ENCODE results near the gene SLC25A19. TPM values are rescaled to one million over a fixed set of nuclear protein-coding genes. Genes with fewer than 3 reads are reported as not detected.
"Not testable (repeated sequence)": the region's sequence is repeated elsewhere in the genome, so short reads cannot be mapped to it uniquely, and the experiment has no call there.

SLC25A19 gene
- total RNA-seq, 1 donor from 2014 or later, result 45.8 TPM

DNA sequence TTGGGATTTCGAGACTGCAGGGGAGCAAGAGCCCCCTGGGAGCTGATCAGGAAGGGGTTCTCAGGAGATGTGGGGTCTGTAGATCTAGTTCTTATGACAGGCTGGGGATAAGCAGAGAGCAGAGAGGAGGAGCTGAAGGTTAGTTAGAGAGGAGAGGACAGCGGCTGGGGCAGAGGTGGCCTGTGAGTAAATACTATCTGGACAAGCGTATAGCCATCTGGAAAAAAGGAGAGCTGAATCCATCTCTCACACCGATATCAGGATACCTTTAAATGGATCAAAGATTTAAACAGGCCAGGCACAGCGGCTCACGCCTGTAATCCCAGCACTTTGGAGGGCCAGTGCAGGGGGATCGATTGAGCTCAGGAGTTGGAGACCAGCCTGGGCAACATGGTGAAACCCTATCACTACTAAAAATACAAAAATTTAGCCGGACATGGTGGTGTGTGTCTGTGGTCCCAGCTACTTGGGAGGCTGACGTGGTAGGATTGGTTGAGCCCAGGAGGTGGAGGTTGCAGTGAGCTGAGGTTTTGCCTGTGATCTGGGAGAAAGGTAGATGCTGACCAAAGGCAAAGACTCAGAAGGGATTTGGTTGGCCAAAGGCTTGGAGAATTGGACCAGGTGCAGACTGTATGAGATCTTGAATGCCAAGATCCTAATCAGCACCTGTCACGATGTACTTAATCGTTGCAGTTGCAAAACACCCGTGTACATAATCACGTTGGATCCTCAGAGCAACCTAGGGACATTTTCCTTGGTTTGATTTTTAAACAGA is 18.9 kb upstream of the SLC25A19 start:
- intact Hi-C loops (cut with micrococcal nuclease), result no loop called here

DNA sequence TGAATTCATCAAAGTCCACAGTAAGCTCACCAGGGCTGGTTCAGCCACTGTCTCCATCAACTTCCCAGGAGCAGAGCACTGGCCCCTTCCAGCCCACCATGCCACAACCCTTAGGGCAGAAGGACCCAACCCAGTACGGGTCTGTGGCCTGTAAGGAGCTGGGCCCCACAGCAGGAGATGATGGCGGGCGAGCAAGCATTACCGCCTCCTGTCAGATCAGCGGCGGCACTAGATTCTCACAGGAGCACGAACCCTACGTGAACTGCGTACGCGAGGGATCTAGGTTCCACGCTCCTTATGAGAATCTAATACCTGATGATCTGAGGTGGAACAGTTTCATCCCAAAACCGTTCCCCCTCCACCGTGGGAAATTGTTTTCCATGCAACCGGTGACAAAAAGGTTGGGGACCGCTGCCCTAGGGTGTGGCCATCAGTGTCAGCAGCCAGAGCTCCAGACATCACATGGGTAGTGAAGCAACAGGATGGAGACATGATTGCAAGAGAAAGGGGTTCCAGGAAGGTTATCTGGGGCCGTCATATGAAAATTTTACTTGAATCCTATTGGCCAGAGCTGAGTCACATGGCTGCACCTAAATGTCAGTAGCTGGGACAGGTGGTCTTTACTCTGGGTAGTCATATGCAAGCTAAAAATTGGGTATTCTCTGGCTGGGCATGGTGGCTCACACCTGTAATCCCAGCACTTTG is 12.4 kb upstream of the SLC25A19 start:
- intact Hi-C loops (cut with micrococcal nuclease), result no loop called here

GRCh38 chr17:75301049-75301448 is 11.8 kb upstream of the SLC25A19 start:
- intact Hi-C loops (cut with micrococcal nuclease), result no loop called here

DNA sequence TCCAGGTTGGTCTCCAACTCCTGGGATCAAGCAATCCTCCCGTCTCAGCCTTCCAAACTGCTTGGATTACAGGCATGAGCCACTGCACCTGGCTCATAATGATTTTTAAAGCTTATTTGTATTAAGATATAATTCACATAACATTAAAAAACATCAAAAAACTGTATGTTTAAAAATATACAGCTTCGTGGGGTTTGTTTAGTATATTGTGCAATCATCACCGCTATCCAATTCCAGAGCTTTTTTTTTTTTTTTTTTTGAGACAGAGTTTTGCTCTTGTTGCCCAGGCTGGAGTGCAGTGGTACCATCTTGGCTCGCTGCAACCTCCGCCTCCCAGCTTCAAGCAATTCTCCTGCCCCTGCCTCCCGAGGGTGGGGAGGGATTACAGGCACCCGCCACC is 11.0 kb upstream of the SLC25A19 start:
- intact Hi-C loops (cut with micrococcal nuclease), result no loop called here

GRCh38 chr17:75295201-75296158 is 6.2 kb upstream of the SLC25A19 start:
- intact Hi-C loops (cut with micrococcal nuclease), result loop anchor here (5.0 kb wide), 1 partner anchor 47 kb away; no protein-coding TSS in a partner anchor

DNA sequence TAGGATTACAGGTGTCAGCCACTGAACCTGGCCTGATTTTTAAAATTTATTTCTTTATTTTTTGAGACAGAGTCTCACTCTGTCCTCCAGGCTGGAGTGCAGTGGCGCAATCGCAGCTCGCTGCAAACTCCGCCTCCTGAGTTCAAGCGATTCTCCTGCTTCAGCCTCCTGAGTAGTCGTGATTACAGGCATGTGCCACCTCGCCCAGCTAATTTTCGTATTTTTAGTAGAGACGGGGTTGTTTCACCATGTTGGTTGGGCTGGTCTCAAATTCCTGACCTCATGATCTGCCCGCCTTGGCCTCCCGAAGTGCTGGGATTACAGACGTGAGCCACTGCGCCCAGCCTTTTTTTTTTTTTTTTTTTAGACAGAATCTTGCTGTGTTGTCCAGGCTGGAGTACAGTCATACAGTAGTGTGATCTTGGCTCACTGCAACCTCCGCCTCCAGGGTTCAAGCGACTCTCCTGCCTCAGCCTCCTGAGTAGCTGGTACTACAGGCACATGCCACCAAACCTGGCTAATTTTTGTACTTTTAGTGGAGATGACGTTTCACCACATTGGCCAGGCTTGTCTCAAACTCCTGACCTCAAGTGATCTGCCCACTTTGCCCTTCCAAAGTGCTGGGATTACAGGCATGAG is 3.7 kb upstream of the SLC25A19 start:
- intact Hi-C loops (cut with micrococcal nuclease), result not testable (repeated sequence)

GRCh38 chr17:75289832-75290337 is 652 bp upstream of the SLC25A19 start:
- intact Hi-C loops (cut with micrococcal nuclease), result loop anchor here (1.0 to 5.0 kb wide), 8 partner anchors 19 to 417 kb away; partner anchors contain the start of genes FDXR, GGA3, GRB2 and MIF4GD

- intact Hi-C loops (cut with micrococcal nuclease), result loop anchor here (1.0 to 5.0 kb wide), 8 partner anchors 17 to 416 kb away; partner anchors contain the start of genes FDXR, GGA3, GRB2 and MIF4GD
These were observed 491 bp downstream of the SLC25A19 start for GRCh38 chr17:75288770-75289114.

GRCh38 chr17:75288359-75288758 is 874 bp downstream of the SLC25A19 start:
- intact Hi-C loops (cut with micrococcal nuclease), result loop anchor here (2.0 to 5.0 kb wide), 3 partner anchors 124 to 416 kb away; partner anchors contain the start of genes FDXR, RECQL5 and SAP30BP

DNA sequence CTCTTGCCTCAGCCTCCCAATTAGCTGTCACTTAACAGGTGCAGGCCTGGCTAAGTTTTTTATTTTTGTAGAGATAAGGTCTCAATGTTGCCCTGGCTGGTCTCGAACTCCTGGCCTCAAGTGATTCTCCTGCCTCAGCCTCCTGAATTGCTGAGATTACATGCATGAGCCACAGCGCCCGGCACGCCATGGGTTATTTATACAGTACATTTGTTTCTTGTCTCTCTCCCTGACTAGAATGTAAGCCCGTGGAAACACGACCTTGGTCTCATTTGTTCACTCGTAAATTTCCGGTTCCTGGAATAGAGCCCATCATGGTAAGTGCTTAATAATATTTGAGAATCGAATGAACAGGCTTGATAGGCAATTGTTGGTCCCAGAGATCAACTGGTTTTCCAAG is 2.0 kb downstream of the SLC25A19 start:
- intact Hi-C loops (cut with micrococcal nuclease), result loop anchor here (5.0 kb wide), 1 partner anchor 380 kb away; the partner anchor contains the start of genes RECQL5 and SAP30BP

DNA sequence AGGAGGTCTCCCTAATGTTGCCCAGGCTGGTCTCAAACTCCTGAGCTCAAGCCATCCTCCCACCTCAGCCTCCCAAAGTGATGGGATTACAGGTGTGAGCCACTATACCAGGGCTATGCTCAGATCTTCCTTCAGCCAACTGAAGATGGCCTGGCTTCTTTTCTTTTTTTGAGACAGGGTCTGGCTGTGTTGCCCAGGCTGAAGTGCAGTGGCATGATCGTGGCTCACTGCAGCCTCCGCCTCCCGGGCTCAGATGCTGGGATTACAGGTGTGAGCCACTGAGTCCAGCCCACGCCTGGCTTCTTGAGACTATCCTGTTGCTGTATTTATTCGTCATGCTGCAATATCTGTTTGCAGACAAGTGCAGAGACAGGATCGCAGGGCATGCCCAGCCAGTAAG is 4.1 kb downstream of the SLC25A19 start:
- intact Hi-C loops (cut with micrococcal nuclease), result loop anchor here (5.0 kb wide), 1 partner anchor 382 kb away; the partner anchor contains the start of genes RECQL5 and SAP30BP

DNA sequence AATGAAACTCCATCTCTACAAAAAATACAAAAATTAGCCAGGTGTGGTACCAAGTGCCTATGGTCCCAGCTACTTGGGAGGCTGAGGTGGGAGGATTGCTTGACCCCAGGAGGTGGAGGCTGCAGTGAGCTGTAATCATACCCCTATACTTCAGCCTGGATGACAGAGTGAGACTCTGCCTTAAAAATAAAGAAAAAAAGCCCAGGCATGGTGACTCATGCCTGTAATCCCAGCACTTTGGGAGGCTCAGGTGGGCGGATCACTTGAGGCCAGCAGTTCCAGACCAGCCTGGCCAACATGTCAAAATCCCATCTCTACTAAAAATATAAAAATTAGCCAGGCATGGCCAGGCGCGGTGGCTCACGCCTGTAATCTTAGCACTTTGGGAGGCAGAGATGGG is 9.0 kb downstream of the SLC25A19 start:
- intact Hi-C loops (cut with micrococcal nuclease), result not testable (repeated sequence)

- intact Hi-C loops (cut with micrococcal nuclease), result no loop called here
These were observed 11.6 kb downstream of the SLC25A19 start for GRCh38 chr17:75277664-75278071.

- intact Hi-C loops (cut with micrococcal nuclease), result loop anchor here (5.0 kb wide), 1 partner anchor 92 kb away; the partner anchor contains the start of gene SUMO2
These were observed 15.1 kb downstream of the SLC25A19 start for GRCh38 chr17:75273977-75274708.

DNA sequence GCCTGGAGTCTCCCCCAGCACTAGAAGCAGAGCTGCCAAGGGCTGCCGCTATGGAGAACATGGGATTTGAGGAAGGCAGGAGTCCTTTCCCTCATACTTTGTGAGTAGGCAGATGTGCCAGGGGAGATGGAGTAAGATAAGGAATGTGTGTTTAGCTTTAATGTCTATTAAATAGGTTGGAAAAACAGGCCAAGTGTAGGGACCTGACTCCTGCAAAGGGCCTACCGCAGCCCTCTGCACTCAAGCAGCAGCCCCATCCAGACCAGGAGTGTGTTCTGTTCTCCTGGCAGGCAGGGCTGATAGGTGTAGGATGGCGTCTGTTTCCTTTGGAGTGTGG is 16.4 kb downstream of the SLC25A19 start:
- intact Hi-C loops (cut with micrococcal nuclease), result loop anchor here (5.0 kb wide), 1 partner anchor 91 kb away; the partner anchor contains the start of gene SUMO2

- intact Hi-C loops (cut with micrococcal nuclease), result loop anchor here (1.0 to 5.0 kb wide), 3 partner anchors 11 to 90 kb away; partner anchors contain the start of genes GGA3, MRPS7, SLC25A19 and SUMO2
These were observed 17.0 kb downstream of the SLC25A19 start for GRCh38 chr17:75271955-75272847.

DNA sequence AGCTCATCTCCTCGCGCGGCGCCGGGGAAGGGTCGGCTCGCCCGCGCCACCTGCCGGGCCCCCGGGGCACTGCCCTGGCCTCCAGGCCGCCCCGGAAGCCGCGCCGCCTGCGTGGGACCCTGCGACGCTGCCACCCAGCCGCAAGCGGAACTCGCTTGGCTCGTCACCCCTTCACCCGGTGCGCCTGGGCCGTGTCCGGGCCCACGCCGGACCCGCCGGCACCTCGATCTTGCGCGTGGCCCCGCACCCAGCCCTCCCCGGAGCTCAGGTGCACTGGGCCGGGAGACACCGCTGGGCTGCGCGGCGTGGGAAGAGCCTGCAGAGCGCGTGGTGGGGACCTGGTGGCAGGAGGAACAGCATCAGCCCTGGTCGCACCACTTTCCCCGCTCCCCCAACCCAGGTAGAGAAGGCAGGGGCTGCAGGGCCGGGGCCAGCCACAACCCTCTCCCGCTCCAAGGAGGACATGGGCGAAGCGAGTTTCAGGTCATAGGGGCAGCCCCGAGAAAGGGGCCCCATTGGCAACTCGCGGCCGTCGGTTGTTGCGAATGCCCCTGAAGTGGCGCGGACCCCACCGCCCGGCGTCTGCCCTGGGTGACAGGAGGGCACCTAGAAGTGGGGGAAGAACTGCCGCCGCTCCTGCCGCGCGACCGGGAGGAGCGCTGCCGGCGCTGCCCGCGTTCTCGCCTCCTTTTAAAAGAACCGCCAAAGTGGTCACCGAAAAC is 17.8 kb downstream of the SLC25A19 start:
- intact Hi-C loops (cut with micrococcal nuclease), result loop anchor here (1.0 to 5.0 kb wide), 3 partner anchors 10 to 89 kb away; partner anchors contain the start of genes GGA3, MRPS7, SLC25A19 and SUMO2

GRCh38 chr17:75270966-75271232 is 18.3 kb downstream of the SLC25A19 start, which contains the start of gene MIF4GD:
MIF4GD (minus strand) TSS chr17:75271231; CDS start chr17:75270195, 1,036 bp downstream.
- intact Hi-C loops (cut with micrococcal nuclease), result loop anchor here (1.0 to 5.0 kb wide), 3 partner anchors 10 to 89 kb away; partner anchors contain the start of genes GGA3, MRPS7, SLC25A19 and SUMO2
